ENCODE measurements around the gene FBXO45. TPM values are rescaled to one million over a fixed set of nuclear protein-coding genes. Genes with fewer than 3 reads are reported as not detected.
A peak's percentile ranks its signal among the peaks of the same experiment; 100 is the strongest.

The FBXO45 gene
- total and polyA plus RNA-seq, 2 of the 13 experiments (the other 11 are each of a cell fraction or from before 2014, with no cell fraction given) = 7.0 to 12.1 TPM

DNA sequence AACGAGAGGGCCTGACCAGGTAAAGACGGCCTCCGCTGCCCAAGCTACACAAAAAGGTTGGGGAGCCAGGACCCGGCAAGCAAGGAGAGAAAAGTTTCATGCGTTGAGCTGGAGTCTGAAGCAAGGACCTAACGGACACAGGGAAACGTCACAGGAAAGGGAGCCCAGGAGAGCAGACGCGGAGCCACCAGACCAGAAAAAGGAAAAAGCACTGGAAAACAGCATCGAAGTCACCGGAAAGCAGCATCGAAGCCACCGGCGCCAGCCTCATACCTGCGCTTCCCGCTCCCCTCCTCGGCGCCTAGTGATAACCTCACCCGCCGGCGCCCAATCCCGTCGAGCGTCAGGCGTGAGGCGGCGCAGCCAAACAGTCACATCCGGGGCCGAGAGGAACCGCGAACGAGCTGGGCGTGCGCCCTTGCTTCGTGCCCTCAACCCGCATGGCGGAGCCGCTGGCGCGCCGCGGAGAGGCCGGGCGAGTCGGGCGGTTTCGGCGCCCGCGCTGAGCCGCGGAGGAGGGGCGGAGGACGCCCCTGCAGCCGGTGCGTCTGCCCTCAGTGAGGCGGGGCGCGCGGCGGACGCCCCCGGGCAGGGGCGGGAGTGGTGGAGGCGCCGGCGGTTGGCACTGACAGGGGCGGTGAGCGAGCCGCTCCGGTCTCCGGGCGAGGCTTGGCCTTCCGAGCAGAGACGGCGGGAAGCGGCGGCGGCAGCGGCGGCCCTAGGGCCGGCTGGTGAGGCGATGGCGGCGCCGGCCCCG is at the start of gene FBXO45, which contains the start of gene WDR53 (continued):
- no peak for TF ChIP-seq ZNF605 (CRISPR knock-in tag; IDR thresholded peaks at IDR 0.05)
- peak; percentile 89 for TF ChIP-seq ZNF12 (CRISPR knock-in tag; IDR thresholded peaks at IDR 0.05)
- TF ChIP-seq KDM4B (CRISPR knock-in tag; IDR thresholded peaks at IDR 0.05) = peak; percentile 45; the same call in 1 of the 2 replicates
- peak; percentile 81; the same call in 1 of the 2 replicates for TF ChIP-seq ZNF788 (CRISPR knock-in tag; IDR thresholded peaks at IDR 0.05; ENCODE audit: borderline replicate concordance)
- no peak for TF ChIP-seq NFE2L1 (CRISPR knock-in tag; IDR thresholded peaks at IDR 0.05; ENCODE audit: borderline replicate concordance)
- 0 out of 2 replicates have a peak, but pooled peaks have one; percentile 21 for TF ChIP-seq ZNF558 (CRISPR knock-in tag; IDR thresholded peaks at IDR 0.05; ENCODE audit: borderline replicate concordance)
- no peak for TF ChIP-seq ZNF543 (CRISPR knock-in tag; IDR thresholded peaks at IDR 0.05)
- TF ChIP-seq ZNF3 (CRISPR knock-in tag; IDR thresholded peaks at IDR 0.05) = no peak
- peak; percentile 62 for TF ChIP-seq ZNF768 (CRISPR knock-in tag; IDR thresholded peaks at IDR 0.05)
- TF ChIP-seq ATF7-NPFF (CRISPR knock-in tag; IDR thresholded peaks at IDR 0.05; ENCODE audit: low read depth) = peak; percentile 89
- TF ChIP-seq NFYC (CRISPR knock-in tag; IDR thresholded peaks at IDR 0.05) = peak; percentile 95
- TF ChIP-seq ZNF224 (CRISPR knock-in tag; IDR thresholded peaks at IDR 0.05) = no peak
- no peak for TF ChIP-seq WIZ (CRISPR knock-in tag; IDR thresholded peaks at IDR 0.05)
- 0 out of 2 replicates have a peak, but pooled peaks have one; percentile 45 for TF ChIP-seq ZNF446 (CRISPR knock-in tag; IDR thresholded peaks at IDR 0.05)
- TF ChIP-seq ZNF614 (CRISPR knock-in tag; IDR thresholded peaks at IDR 0.05; ENCODE audit: borderline replicate concordance) = peak; percentile 89; the same call in 1 of the 2 replicates
- peak; percentile 73; the same call in 1 of the 2 replicates for TF ChIP-seq ZNF747 (CRISPR knock-in tag; IDR thresholded peaks at IDR 0.05; ENCODE audit: borderline replicate concordance)
- TF ChIP-seq SIX1 (CRISPR knock-in tag; IDR thresholded peaks at IDR 0.05; ENCODE audit: borderline replicate concordance) = no peak
- TF ChIP-seq ZNF143 (CRISPR knock-in tag; IDR thresholded peaks at IDR 0.05) = peak; percentile 78
- TF ChIP-seq MEIS1 (CRISPR knock-in tag; IDR thresholded peaks at IDR 0.05; ENCODE audit: borderline replicate concordance) = peak; percentile 63; the same call in 1 of the 2 replicates
- 0 out of 2 replicates have a peak, but pooled peaks have one; percentile 42 for TF ChIP-seq HIVEP1 (CRISPR knock-in tag; IDR thresholded peaks at IDR 0.05)
- 0 out of 2 replicates have a peak, but pooled peaks have one; percentile 45 for TF ChIP-seq RELA (CRISPR knock-in tag; IDR thresholded peaks at IDR 0.05)
- peak; percentile 99 for TF ChIP-seq YY1 (IDR thresholded peaks at IDR 0.05; ENCODE audit: insufficient read depth, insufficient replicate concordance, low read depth, low read length)
- TF ChIP-seq, protein P1, sequence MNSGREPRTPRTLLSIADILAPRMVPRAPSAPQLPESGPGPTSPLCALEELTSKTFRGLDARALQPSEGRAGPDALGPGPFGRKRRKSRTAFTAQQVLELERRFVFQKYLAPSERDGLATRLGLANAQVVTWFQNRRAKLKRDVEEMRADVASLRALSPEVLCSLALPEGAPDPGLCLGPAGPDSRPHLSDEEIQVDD (CRISPR knock-in tag; IDR thresholded peaks at IDR 0.05; ENCODE audit: borderline replicate concordance) = no peak
- peak; percentile 85; the same call in 1 of the 2 replicates for TF ChIP-seq RNF2 (conservative IDR thresholded peaks at IDR 0.05; ENCODE audit: low read depth)
- TF ChIP-seq, protein P2, sequence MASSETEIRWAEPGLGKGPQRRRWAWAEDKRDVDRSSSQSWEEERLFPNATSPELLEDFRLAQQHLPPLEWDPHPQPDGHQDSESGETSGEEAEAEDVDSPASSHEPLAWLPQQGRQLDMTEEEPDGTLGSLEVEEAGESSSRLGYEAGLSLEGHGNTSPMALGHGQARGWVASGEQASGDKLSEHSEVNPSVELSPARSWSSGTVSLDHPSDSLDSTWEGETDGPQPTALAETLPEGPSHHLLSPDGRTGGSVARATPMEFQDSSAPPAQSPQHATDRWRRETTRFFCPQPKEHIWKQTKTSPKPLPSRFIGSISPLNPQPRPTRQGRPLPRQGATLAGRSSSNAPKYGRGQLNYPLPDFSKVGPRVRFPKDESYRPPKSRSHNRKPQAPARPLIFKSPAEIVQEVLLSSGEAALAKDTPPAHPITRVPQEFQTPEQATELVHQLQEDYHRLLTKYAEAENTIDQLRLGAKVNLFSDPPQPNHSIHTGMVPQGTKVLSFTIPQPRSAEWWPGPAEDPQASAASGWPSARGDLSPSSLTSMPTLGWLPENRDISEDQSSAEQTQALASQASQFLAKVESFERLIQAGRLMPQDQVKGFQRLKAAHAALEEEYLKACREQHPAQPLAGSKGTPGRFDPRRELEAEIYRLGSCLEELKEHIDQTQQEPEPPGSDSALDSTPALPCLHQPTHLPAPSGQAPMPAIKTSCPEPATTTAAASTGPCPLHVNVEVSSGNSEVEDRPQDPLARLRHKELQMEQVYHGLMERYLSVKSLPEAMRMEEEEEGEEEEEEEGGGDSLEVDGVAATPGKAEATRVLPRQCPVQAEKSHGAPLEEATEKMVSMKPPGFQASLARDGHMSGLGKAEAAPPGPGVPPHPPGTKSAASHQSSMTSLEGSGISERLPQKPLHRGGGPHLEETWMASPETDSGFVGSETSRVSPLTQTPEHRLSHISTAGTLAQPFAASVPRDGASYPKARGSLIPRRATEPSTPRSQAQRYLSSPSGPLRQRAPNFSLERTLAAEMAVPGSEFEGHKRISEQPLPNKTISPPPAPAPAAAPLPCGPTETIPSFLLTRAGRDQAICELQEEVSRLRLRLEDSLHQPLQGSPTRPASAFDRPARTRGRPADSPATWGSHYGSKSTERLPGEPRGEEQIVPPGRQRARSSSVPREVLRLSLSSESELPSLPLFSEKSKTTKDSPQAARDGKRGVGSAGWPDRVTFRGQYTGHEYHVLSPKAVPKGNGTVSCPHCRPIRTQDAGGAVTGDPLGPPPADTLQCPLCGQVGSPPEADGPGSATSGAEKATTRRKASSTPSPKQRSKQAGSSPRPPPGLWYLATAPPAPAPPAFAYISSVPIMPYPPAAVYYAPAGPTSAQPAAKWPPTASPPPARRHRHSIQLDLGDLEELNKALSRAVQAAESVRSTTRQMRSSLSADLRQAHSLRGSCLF (CRISPR knock-in tag; IDR thresholded peaks at IDR 0.05; ENCODE audit: borderline replicate concordance) = no peak
- no peak for TF ChIP-seq MTF2 (CRISPR knock-in tag; IDR thresholded peaks at IDR 0.05; ENCODE audit: borderline replicate concordance)
- no peak; the same call in 1 of the 2 replicates for TF ChIP-seq ZNF367 (CRISPR knock-in tag; IDR thresholded peaks at IDR 0.05; ENCODE audit: borderline replicate concordance)
